HL-60 (cell line): ENCODE data around the gene AZU1.

Experiments
- GABPA ChIP-seq: IDR thresholded peaks from 2 replicates; pipeline ENCODE4 v1.6.1; 2012; ENCODE audit warnings: low read depth
- POLR2AphosphoS5 ChIP-seq: IDR thresholded peaks from 2 replicates; pipeline ENCODE4 v1.6.1; 2012; ENCODE audit warnings: low read depth
- SPI1 ChIP-seq: IDR thresholded peaks from 2 replicates; pipeline ENCODE4 v1.6.1; 2012; ENCODE audit warnings: low read depth, mild to moderate bottlenecking, borderline replicate concordance
- TF ChIP-seq, protein P1 (sequence below): IDR thresholded peaks from one replicate; pipeline ENCODE4 v1.5.1; 2011; ENCODE audit warnings: low read length, control low read depth, inconsistent platforms; ENCODE audit not compliant: insufficient read depth
- TF ChIP-seq, protein P2 (sequence below): IDR thresholded peaks from 2 replicates; pipeline ENCODE4 v1.6.1; 2012; ENCODE audit warnings: low read depth; ENCODE audit not compliant: insufficient replicate concordance

GRCh38 chr19:844546-844971, 16.9 kb downstream of the AZU1 start:
- TF ChIP-seq, protein P1, sequence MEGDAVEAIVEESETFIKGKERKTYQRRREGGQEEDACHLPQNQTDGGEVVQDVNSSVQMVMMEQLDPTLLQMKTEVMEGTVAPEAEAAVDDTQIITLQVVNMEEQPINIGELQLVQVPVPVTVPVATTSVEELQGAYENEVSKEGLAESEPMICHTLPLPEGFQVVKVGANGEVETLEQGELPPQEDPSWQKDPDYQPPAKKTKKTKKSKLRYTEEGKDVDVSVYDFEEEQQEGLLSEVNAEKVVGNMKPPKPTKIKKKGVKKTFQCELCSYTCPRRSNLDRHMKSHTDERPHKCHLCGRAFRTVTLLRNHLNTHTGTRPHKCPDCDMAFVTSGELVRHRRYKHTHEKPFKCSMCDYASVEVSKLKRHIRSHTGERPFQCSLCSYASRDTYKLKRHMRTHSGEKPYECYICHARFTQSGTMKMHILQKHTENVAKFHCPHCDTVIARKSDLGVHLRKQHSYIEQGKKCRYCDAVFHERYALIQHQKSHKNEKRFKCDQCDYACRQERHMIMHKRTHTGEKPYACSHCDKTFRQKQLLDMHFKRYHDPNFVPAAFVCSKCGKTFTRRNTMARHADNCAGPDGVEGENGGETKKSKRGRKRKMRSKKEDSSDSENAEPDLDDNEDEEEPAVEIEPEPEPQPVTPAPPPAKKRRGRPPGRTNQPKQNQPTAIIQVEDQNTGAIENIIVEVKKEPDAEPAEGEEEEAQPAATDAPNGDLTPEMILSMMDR = no peak
- TF ChIP-seq, protein P2, sequence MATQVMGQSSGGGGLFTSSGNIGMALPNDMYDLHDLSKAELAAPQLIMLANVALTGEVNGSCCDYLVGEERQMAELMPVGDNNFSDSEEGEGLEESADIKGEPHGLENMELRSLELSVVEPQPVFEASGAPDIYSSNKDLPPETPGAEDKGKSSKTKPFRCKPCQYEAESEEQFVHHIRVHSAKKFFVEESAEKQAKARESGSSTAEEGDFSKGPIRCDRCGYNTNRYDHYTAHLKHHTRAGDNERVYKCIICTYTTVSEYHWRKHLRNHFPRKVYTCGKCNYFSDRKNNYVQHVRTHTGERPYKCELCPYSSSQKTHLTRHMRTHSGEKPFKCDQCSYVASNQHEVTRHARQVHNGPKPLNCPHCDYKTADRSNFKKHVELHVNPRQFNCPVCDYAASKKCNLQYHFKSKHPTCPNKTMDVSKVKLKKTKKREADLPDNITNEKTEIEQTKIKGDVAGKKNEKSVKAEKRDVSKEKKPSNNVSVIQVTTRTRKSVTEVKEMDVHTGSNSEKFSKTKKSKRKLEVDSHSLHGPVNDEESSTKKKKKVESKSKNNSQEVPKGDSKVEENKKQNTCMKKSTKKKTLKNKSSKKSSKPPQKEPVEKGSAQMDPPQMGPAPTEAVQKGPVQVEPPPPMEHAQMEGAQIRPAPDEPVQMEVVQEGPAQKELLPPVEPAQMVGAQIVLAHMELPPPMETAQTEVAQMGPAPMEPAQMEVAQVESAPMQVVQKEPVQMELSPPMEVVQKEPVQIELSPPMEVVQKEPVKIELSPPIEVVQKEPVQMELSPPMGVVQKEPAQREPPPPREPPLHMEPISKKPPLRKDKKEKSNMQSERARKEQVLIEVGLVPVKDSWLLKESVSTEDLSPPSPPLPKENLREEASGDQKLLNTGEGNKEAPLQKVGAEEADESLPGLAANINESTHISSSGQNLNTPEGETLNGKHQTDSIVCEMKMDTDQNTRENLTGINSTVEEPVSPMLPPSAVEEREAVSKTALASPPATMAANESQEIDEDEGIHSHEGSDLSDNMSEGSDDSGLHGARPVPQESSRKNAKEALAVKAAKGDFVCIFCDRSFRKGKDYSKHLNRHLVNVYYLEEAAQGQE = no peak
- no peak for TF ChIP-seq GABPA
- TF ChIP-seq POLR2AphosphoS5 = peak; percentile 55
- no peak for TF ChIP-seq SPI1
